ENCODE results near the gene KCNG3.

The KCNG3 gene

GRCh38 chr2:42493468-42494354, at the start of gene KCNG3:
TSS of gene KCNG3 (minus strand) at chr2:42493982. CDS start at chr2:42493501, 481 bp downstream.
- peak within 1 kb of the TSS; percentile 61 for H3K9ac ChIP-seq (ENCODE audit: low read depth, low read length)
- no peaks in the 10 kb centered on the region for H3K36me3 ChIP-seq (ENCODE audit: insufficient read depth, low read length)
- H3K9me3 ChIP-seq (ENCODE audit: control insufficient read depth, insufficient read depth, low read length): no peaks in the 10 kb centered on the region

GRCh38 chr2:42542871-42543270, 49.1 kb upstream of the KCNG3 start:
- Histone ChIP-seq H3K36me3 (ENCODE audit: insufficient read depth, low read length) (no peaks in the 10 kb centered on the region), H3K4me1 (ENCODE audit: insufficient read depth, low read length) (peaks cover 27% of the 10 kb centered on the region), H3K9ac (ENCODE audit: low read depth, low read length) (no peak overlapping the region), H3K9me3 (ENCODE audit: control insufficient read depth, insufficient read depth, low read length) (no peaks in the 10 kb centered on the region)

More at GRCh38 chr2:42493468-42494354, at the start of gene KCNG3:
- peaks cover 13% of the 10 kb centered on the region for H3K4me1 ChIP-seq (ENCODE audit: insufficient read depth, low read length)

- Histone ChIP-seq H3K4me1 (ENCODE audit: insufficient read depth, low read length) (peaks cover 6% of the 10 kb centered on the region; the same call in 1 of the 2 replicates), H3K9me3 (ENCODE audit: control insufficient read depth, insufficient read depth, low read length) (no peaks in the 10 kb centered on the region), H3K36me3 (ENCODE audit: insufficient read depth, low read length) (no peaks in the 10 kb centered on the region), H3K9ac (ENCODE audit: low read depth, low read length) (no peak overlapping the region)
Observed at GRCh38 chr2:42537493-42537892, 43.7 kb upstream of the KCNG3 start.

GRCh38 chr2:42532397-42532796, 38.6 kb upstream of the KCNG3 start:
- no peaks in the 10 kb centered on the region for H3K36me3 ChIP-seq (ENCODE audit: insufficient read depth, low read length)
- H3K9ac ChIP-seq (ENCODE audit: low read depth, low read length): no peak overlapping the region
- peaks cover 10% of the 10 kb centered on the region; the same call in 1 of the 2 replicates for H3K4me1 ChIP-seq (ENCODE audit: insufficient read depth, low read length)
- H3K9me3 ChIP-seq (ENCODE audit: control insufficient read depth, insufficient read depth, low read length): no peaks in the 10 kb centered on the region

- Histone ChIP-seq H3K9me3 (ENCODE audit: control insufficient read depth, insufficient read depth, low read length) (no peaks in the 10 kb centered on the region), H3K9ac (ENCODE audit: low read depth, low read length) (no peak overlapping the region), H3K4me1 (ENCODE audit: insufficient read depth, low read length) (0 out of 2 replicates have a peak, but pooled peaks cover 4% of the 10 kb centered on the region), H3K36me3 (ENCODE audit: insufficient read depth, low read length) (no peaks in the 10 kb centered on the region)
Observed at GRCh38 chr2:42523341-42523740, 29.6 kb upstream of the KCNG3 start.

- Histone ChIP-seq H3K36me3 (ENCODE audit: insufficient read depth, low read length) (no peaks in the 10 kb centered on the region), H3K9ac (ENCODE audit: low read depth, low read length) (no peak overlapping the region), H3K4me1 (ENCODE audit: insufficient read depth, low read length) (0 out of 2 replicates have a peak, but pooled peaks cover 4% of the 10 kb centered on the region), H3K9me3 (ENCODE audit: control insufficient read depth, insufficient read depth, low read length) (no peaks in the 10 kb centered on the region)
Observed at GRCh38 chr2:42522035-42522434, 28.3 kb upstream of the KCNG3 start.

- Histone ChIP-seq H3K9me3 (ENCODE audit: control insufficient read depth, insufficient read depth, low read length) (no peaks in the 10 kb centered on the region), H3K4me1 (ENCODE audit: insufficient read depth, low read length) (0 out of 2 replicates have a peak, but pooled peaks cover 4% of the 10 kb centered on the region), H3K36me3 (ENCODE audit: insufficient read depth, low read length) (no peaks in the 10 kb centered on the region), H3K9ac (ENCODE audit: low read depth, low read length) (no peak overlapping the region)
Observed at GRCh38 chr2:42519624-42520023, 25.8 kb upstream of the KCNG3 start.

GRCh38 chr2:42516418-42516901, 22.7 kb upstream of the KCNG3 start:
- Histone ChIP-seq H3K9me3 (ENCODE audit: control insufficient read depth, insufficient read depth, low read length) (no peaks in the 10 kb centered on the region), H3K4me1 (ENCODE audit: insufficient read depth, low read length) (no peaks in the 10 kb centered on the region), H3K9ac (ENCODE audit: low read depth, low read length) (no peak overlapping the region), H3K36me3 (ENCODE audit: insufficient read depth, low read length) (no peaks in the 10 kb centered on the region)

GRCh38 chr2:42513252-42513918, 19.6 kb upstream of the KCNG3 start:
- Histone ChIP-seq H3K9ac (ENCODE audit: low read depth, low read length) (no peak overlapping the region), H3K36me3 (ENCODE audit: insufficient read depth, low read length) (no peaks in the 10 kb centered on the region), H3K9me3 (ENCODE audit: control insufficient read depth, insufficient read depth, low read length) (no peaks in the 10 kb centered on the region), H3K4me1 (ENCODE audit: insufficient read depth, low read length) (peaks cover 7% of the 10 kb centered on the region; the same call in 1 of the 2 replicates)

GRCh38 chr2:42510608-42511243, 16.9 kb upstream of the KCNG3 start:
- no peaks in the 10 kb centered on the region for H3K36me3 ChIP-seq (ENCODE audit: insufficient read depth, low read length)
- H3K4me1 ChIP-seq (ENCODE audit: insufficient read depth, low read length): peaks cover 7% of the 10 kb centered on the region; the same call in 1 of the 2 replicates
- H3K9ac ChIP-seq (ENCODE audit: low read depth, low read length): no peak overlapping the region
- H3K9me3 ChIP-seq (ENCODE audit: control insufficient read depth, insufficient read depth, low read length): no peaks in the 10 kb centered on the region

GRCh38 chr2:42510191-42510590, 16.4 kb upstream of the KCNG3 start:
- Histone ChIP-seq H3K36me3 (ENCODE audit: insufficient read depth, low read length) (no peaks in the 10 kb centered on the region), H3K9ac (ENCODE audit: low read depth, low read length) (no peak overlapping the region), H3K9me3 (ENCODE audit: control insufficient read depth, insufficient read depth, low read length) (no peaks in the 10 kb centered on the region), H3K4me1 (ENCODE audit: insufficient read depth, low read length) (peaks cover 7% of the 10 kb centered on the region; the same call in 1 of the 2 replicates)

GRCh38 chr2:42504364-42505230, 10.8 kb upstream of the KCNG3 start:
- Histone ChIP-seq H3K9me3 (ENCODE audit: control insufficient read depth, insufficient read depth, low read length) (no peaks in the 10 kb centered on the region), H3K9ac (ENCODE audit: low read depth, low read length) (no peak overlapping the region), H3K4me1 (ENCODE audit: insufficient read depth, low read length) (no peaks in the 10 kb centered on the region), H3K36me3 (ENCODE audit: insufficient read depth, low read length) (no peaks in the 10 kb centered on the region)

- no peaks in the 10 kb centered on the region for H3K9me3 ChIP-seq (ENCODE audit: control insufficient read depth, insufficient read depth, low read length)
- peaks cover 7% of the 10 kb centered on the region for H3K4me1 ChIP-seq (ENCODE audit: insufficient read depth, low read length)
- no peaks in the 10 kb centered on the region for H3K36me3 ChIP-seq (ENCODE audit: insufficient read depth, low read length)
- no peak overlapping the region for H3K9ac ChIP-seq (ENCODE audit: low read depth, low read length)
Observed at GRCh38 chr2:42503291-42503690, 9.5 kb upstream of the KCNG3 start.

All from ES-I3 (cell line).